ENCODE results near the gene IPO4. TPM values are rescaled to one million over a fixed set of nuclear protein-coding genes. Genes with fewer than 3 reads are reported as not detected.

The IPO4 gene
- total RNA-seq, 4 donors from 2014 or later: 12.1 to 60.0 (median 17.3) TPM

DNA sequence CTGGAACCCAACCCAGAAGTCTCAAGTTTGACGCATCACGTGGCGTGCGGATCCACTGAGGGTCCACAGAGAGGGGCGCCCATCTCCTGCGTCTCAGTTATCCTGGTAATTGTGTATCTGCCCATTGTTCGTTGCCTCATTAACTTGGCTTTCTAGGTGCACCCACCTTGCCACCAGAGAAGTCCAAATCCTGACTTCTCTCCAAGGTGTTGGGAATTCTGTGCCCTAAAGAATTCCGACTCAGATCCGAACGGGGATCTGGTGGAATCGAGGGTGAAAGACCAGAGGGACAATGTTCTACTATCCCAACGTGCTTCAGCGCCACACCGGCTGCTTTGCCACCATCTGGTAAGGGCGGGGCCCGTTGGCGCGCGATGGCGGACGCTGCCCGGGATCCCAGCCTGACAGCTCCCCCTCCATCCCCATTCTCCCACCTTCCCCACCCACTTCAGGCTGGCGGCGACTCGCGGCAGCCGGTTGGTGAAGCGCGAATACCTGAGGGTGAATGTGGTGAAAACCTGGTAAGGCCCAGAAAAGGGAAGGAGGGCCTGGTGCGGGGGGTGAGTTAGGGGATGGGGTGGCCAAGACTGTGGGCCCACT lies 16.3 kb downstream of the IPO4 start:
- TF ChIP-seq, protein P1, sequence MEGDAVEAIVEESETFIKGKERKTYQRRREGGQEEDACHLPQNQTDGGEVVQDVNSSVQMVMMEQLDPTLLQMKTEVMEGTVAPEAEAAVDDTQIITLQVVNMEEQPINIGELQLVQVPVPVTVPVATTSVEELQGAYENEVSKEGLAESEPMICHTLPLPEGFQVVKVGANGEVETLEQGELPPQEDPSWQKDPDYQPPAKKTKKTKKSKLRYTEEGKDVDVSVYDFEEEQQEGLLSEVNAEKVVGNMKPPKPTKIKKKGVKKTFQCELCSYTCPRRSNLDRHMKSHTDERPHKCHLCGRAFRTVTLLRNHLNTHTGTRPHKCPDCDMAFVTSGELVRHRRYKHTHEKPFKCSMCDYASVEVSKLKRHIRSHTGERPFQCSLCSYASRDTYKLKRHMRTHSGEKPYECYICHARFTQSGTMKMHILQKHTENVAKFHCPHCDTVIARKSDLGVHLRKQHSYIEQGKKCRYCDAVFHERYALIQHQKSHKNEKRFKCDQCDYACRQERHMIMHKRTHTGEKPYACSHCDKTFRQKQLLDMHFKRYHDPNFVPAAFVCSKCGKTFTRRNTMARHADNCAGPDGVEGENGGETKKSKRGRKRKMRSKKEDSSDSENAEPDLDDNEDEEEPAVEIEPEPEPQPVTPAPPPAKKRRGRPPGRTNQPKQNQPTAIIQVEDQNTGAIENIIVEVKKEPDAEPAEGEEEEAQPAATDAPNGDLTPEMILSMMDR (IDR thresholded peaks at IDR 0.05; ENCODE audit: low read depth): no peak

DNA sequence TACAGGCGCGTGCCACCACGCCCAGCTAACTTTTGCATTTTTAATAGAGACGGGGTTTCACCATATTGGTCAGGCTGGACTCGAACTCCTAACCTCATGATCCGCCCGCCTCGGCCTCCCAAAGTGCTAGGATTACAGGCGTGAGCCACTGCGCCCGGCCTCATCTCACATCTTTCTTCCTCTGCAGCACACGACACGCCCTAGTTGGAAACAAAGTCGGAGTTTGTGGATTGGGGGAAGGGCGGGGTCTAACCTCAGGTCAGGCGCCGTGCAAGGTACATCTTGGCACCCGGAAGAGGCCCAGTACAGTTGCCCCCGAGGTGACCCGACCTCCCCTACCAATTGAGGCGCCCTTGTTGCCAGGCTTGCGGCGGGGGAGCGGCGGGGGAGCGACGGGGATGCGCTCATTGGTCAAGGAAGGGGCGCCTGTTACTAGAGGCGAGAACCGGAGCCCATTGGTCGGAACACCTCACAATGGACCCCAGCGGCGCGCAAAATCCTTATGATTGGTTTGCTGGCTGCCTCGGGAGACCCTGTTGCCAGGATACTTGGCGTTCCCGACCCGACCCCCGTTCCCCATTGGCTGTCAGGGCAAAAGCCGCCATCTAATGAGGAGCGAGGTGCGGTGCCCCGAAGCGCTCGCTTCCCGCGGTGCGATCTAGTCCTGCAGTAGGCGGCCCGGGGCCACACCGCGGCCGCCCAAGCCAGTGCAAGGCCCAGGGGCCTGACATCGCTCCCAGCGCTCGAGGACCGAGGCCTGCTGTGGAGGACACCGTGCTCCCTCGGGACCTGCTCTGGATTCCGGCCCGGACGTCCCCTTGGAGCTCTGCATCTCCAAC lies 17.0 kb downstream of the IPO4 start, which contains the start of gene REC8:
REC8 (plus strand) TSS at position 659 of the 839 bp plus-strand sequence. CDS start 473 bp downstream, outside the sequence.
- TF ChIP-seq, protein P1 (IDR thresholded peaks at IDR 0.05; ENCODE audit: low read depth): no peak

DNA sequence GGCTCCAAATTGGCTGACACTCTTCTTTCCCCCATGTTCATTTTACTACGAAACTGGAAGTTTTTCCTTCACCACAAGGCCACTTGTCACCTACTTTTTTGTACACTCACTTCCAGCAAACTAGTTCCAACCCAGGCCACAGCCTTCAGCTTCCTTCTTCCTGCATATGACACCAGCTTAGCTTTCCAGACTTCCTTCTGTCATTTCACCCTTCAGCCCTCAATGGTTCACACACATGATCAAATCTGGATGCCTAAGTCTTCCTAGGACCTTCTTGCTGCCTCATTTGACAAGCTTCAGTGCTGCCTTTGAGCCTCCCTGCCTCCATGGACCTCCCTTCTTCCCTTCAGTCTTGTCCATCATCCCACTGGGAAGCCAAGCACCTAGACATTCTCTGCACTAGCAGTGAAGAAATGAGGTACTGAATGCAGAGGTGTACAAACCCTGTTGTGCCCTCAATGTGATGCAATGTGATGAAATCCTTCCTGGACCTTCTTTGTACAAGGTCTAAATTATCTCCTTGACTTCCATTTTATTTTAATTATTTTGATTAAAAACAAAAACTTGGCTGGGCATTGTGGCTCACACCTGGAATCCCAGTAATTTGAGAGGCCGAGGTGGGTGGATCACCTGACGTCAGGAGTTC lies 21.0 kb downstream of the IPO4 start:
- TF ChIP-seq, protein P1 (IDR thresholded peaks at IDR 0.05; ENCODE audit: low read depth): no peak

DNA sequence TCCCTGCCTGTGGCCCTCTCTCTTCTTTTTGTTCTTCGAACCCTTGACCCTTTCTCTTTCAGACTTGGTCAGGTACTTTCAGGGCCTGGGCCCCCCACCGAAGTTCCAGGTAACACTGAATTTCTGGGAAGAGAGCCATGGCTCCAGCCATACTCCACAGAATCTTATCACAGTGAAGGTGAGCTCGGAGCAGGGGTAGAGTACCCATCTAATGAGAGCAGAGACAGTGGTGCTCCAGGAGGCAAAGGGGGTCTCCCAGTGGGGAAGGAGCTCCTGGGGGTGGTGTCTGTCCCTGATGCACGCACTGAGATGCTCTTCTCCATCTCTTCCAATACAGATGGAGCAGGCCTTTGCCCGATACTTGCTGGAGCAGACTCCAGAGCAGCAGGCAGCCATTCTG lies 22.8 kb downstream of the IPO4 start:
- TF ChIP-seq, protein P1 (IDR thresholded peaks at IDR 0.05; ENCODE audit: low read depth): no peak

DNA sequence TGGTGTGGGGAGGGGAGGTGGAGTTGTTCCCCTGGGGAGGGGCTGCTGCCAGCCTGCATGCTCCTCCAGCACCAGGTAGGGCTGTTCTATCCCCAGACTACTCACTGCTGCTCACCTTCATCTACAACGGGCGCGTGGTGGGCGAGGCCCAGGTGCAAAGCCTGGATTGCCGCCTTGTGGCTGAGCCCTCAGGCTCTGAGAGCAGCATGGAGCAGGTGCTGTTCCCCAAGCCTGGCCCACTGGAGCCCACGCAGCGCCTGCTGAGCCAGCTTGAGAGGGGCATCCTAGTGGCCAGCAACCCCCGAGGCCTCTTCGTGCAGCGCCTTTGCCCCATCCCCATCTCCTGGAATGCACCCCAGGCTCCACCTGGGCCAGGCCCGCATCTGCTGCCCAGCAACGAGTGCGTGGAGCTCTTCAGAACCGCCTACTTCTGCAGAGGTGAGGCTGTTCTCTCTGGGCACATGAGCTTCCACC lies 24.1 kb downstream of the IPO4 start:
- TF ChIP-seq, protein P1 (IDR thresholded peaks at IDR 0.05; ENCODE audit: low read depth): no peak

DNA sequence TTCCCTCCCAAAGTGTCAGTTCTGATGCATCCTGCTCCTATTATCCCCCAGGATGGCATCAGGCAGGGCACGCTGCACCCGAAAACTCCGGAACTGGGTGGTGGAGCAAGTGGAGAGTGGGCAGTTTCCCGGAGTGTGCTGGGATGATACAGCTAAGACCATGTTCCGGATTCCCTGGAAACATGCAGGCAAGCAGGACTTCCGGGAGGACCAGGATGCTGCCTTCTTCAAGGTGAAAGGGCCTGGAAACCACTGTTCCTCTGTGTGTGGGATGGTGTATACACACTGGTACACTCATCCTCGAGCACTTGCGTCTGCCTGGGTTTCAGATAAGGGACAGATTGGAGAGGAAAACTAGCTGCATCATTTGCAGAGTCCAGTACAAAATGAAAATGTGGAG lies 26.5 kb downstream of the IPO4 start:
- TF ChIP-seq, protein P1 (IDR thresholded peaks at IDR 0.05; ENCODE audit: low read depth): no peak

Data from subcutaneous adipose tissue (tissue), 4 donors.